NCI-H345 (cell line): Measurements from ENCODE around the gene DLX1.
"Not testable (repeated sequence)": the region's sequence is repeated elsewhere in the genome, so short reads cannot be mapped to it uniquely, and the experiment has no call there.

Experiments used
- DNase-seq: peaks from one replicate; lab custom pipeline; 2025; lab: John Stamatoyannopoulos, UW

The DLX1 gene

DNA sequence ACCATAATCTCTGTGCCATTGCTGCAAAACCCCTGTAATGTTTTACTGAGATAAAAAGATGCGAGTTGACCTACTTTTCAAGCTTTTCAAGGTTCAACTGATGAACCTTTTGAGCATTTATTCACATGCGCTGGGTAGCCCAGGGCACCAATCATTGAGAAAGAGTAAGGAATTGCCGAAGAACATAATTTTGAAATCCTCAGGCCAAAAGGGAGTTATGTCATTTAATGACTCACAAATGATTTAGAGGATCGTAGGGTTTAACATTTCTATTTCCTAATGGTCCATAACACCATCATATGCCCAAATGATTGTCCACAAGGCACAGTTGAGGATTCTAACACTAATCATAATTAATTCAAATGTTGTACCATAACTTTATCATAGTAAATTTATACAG is 20.2 kb upstream of the DLX1 start:
- DNase-seq, result no peak

DNA sequence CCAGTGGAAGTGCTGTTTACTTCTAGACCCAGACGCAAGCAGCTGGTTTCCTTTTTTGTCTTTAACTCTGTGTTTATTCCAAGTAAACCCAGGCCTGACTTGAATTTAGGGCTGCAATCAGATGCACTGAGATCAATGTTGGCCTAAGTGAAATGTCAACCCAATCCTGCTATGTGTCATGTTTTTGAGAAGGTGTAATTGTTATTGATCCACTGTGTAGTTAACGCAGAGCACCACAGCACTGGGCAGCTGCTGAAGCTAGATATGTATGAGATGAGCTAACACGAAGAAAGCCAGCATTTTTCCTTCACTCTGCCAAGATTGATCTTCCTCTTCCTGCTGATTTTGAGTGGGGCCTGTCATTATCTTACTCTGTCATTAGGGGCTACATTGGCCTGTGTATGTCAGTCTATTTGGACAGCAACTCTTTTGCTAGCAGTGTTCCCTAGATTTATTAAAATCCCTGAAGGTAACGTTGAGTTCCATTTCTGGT is 18.9 kb upstream of the DLX1 start:
- peak; percentile 8 for DNase-seq

DNA sequence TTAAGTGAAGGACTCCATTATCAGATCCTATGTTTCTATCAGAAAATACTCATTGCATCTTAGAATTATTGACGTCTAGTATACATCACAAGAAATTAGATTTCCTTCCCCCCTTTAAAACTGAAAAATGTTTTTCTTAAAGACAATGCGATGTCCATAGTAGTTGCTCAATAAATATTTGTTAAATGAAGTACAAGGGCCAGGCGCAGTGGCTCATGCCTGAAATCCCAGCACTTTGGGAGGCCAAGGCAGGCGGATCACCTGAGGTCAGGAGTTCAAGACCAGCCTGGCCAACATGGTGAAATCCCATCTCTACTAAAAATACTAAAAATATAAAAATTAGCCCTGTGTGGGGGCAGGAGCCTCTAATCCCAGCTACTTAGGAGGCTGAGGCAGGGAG is 17.4 kb upstream of the DLX1 start:
- not testable (repeated sequence) for DNase-seq

DNA sequence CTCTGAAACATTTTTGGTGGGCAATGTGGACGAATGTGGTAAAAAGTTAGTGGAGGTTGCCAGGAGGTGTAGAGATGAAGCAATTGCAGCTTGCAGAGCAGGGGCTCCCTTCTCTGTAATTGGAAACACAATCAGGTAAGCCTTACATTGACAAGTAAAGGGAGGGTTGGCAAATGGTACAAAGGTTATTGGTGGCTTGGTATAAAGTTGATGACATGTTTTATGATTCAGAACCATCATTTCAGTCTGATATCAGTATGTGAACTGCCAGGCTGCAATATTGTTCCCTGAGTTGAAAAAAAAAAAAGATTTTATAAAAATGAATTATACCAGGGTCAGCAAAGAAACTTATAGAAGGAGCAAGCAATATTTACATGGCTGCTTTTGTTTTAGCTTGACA is 14.4 kb upstream of the DLX1 start:
- no peak for DNase-seq

DNA sequence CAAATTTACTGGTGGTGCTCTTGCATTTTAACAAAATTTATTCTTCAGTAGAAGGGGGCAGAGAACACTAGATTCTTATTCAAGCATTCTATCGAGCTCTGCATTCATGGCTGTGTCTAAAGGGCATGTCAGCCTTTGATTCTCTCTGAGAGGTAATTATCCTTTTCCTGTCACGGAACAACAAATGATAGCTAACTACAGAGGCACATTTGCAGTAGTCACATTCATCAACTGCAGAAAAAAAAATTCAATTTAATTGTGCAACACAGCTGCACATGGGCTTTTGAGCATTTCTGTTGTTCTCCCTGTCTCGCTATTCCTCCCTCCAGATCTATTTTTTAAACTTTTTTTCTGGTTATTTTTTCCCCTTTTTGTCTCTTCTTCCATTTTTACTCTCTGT is 13.0 kb upstream of the DLX1 start:
- DNase-seq, result peak; percentile 59

DNA sequence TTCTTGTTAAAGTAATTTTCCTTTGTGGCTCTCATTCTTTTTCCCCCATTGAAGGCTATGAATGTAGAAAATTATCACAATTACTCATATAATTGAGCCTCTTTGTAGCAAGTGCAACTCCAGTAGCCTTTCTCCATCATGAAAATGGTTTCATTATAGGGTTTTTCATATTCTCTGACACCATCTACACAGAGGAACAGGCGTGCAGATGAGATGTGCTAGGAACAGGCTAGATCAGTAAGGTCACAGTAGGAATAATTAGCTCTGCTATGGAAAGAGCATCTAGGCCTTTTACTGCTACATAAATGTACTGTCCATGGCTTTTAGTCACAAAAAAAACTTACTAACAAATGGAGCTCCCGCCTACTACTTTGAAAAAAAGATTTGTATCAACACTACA is 12.6 kb upstream of the DLX1 start:
- DNase-seq, result no peak

DNA sequence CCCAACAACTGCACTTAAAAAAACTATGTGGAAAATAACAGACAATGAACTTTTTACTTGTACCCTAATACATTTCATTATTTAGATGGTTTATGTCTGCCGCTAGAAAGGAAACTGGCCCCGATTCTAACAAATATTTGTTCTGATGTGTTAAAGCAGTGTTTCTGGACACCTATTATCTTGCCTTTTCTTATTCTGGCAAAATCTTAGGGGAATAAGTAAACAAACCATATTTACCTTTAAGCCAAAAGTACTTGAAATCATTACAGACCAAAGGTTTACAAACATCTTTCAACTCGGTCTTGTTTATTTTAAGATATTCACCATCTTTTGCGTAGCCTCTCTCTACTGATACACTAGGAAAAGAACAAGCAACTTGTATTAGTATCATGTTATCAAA is 11.8 kb upstream of the DLX1 start:
- no peak for DNase-seq

DNA sequence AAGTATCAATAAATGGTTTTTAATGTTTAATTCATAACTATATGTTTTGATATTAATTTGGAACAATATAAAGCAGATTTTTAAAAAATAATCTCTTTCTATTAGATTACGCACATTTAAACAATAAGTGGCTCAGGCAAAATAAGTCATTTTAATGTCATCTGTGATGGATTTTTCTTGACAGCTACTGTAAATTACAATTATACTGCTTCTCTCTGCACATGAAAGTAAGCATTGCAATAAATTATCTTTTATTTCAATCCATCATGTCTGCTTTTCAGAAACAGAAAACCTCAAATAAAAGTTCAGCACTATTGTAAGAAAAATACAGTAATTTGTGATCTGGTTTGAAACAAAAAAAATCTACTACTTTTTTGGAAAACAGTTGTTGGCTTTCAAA is 11.1 kb upstream of the DLX1 start:
- DNase-seq, result no peak

DNA sequence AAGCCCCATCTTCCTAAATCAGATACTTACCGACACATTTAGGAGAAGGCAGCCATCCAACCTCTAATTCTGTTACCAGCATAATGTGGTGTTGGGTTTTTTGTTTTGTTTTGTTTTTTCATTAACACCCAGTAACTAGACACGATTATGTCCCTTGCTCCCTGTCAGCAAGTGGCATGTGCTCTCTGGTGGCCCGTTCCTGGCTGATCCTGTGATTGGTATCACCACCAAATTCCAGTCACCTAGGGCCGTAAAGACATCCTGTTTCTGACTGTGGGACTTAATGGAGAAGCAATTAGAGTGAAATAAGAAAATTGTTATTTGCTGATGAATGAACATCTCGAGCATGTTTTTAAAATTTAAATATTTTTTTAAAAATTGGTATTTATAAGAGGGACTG is 5.9 kb upstream of the DLX1 start:
- no peak for DNase-seq

DNA sequence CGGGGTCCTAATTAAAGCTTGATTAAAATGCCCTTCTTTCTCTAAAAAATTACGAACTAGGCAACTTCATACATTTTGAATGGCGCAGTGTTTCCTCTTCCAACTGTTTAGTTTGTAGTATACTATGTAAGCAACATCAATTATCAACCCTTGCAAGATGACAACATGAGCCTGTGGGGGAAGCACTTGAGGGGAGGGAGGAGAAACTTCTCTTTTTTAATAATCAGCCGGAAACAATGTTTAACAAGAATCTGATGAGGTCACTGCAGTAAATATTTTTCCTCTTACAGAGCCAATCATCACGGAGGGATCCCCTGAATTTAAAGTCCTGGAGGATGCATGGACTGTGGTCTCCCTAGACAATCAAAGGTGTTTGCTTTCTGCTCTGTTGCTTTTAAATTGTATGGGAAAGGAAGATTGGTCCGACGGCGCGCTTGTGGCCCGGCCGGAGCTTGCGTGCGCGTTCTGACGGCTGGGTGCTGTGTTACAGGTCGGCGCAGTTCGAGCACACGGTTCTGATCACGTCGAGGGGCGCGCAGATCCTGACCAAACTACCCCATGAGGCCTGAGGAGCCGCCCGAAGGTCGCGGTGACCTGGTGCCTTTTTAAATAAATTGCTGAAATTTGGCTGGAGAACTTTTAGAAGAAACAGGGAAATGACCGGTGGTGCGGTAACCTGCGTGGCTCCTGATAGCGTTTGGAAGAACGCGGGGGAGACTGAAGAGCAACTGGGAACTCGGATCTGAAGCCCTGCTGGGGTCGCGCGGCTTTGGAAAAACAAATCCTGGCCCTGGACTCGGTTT is 5.3 kb upstream of the DLX1 start:
- DNase-seq, result no peak

DNA sequence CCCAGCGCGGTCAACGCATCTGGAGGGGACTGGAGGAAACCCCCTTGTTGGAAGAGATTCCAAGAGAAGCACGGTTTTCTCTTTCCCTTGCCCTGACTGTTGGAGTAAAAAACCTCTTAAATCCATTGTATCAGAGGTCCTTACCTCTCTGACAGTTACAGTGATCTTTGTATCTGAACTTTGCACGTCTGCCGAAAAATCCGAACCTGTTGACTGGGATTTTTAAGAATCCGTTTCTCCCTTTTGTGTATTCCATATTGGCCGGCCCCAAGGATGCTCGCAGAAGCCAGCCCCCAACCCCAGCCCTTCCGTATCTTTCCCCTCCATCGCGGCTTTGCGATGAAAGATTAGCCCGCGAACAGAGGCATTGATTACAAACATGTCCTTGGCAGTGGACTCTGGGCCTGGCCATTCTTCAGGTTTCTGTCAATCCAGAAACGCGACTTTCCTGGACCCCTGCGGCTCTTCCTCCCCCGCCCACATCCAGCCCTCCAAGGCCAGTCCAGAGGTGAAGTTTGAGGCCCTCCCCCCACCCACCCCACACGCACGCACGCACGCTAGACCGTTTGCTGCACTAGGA is 4.6 kb upstream of the DLX1 start:
- no peak for DNase-seq

DNA sequence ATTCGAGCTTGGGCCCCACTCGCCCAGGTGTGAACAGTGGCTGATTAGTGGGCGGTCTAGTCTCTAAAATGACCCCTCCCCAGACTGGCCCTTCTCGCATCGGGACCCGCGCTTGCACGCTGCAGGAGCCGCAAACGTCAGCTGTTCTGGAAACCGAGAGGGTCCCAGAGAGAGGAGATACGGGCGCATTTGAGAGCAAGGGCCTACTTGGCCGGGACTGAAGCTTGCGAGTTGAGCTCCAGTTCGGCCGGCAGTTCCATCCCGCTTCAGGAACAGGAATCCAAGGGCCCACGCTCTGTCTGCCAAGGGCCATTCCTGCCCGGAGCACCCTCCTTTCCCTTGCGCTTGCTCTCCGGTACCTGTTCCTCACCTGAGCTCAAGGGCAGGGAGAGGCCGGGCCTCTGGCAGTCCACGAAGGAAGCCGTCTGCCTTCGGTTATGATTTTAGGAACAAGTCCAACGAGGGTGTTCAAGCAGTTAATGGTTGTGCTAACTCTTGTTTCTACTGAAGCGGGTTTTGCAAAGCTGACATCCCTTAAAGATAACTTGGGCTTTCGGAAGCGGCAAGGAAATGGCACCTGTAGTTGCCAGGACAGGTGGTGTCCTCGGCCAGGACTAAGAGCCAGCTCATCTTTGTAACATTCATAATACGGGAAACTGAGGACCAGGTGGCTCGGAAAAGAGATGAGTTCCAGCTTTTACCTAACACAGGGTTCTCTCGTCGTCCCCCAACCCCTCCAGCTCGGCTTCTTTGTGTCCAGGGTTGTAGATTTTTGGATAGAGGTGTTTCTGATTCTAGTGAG is 3.9 kb upstream of the DLX1 start:
- no peak for DNase-seq

DNA sequence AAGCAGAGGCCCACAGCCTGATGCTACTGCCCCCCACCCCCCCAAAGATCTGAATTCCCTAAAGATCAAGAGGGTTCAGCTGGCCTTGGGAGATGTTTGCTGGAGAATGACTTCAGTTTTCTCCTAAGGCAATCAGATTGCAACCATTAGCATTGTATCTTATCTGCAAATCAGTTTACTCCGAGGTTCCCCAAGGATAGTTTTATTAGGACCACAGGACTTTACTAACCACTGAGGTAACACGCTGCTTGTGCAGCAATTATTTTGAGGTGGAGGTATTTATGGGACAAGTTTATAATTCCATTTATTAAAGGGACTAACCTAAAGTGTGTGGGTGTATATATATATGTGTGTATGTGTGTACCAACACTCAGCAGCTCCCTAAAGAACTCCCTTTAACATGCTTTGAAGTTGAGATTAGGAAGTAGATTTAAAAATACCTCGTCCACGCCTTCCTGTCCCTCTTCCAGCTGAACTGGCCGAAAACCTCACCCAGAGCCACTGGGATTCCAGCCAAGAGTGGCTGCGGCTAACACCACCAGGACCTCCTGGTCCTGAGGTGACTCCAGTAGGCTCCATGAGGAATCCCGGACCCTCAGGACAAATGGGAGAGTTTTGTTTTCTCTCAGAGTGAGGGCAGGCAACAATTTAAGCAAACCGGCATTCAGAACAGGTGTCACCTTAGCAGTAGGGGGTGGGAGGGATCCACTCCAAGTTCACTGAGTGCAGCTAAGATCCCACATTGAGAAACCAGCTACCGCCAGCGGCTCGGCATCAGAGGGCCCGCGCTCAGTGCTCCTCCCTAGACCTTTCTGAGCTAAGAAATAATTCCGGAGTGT is 3.0 kb upstream of the DLX1 start:
- DNase-seq, result no peak

DNA sequence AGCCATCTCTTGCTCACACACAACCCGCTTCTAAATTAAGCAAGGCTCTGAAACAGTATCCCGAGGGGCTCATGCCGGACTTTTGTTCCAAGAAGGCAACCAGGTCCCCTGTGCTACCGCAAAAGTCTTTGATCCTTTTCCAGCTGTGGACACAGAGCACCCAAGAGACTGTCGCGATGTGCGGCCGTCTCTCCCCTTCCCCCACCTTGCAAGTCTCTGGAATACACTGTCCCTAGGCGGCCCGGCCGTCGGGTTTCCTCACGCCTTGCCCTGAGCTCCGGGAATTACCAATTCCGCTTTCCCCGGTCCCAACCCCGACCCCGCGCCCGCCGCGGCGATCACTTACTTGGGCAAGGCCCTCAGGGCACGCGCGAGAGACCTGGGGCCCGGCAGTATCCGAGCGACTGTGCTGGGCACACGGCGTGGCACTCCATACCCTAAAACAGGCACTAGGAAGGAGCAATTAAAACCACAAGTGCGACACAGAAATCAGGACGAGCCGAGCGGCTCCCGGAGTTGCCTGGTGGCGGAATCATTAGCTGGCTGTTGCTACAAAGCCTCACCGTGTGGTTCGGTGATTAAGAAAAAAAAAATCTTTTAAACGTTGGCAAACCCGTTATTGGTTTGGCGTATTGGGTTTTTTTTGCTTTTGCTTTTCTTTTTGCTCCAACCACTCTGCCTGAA is 2.2 kb upstream of the DLX1 start:
- no peak for DNase-seq

DNA sequence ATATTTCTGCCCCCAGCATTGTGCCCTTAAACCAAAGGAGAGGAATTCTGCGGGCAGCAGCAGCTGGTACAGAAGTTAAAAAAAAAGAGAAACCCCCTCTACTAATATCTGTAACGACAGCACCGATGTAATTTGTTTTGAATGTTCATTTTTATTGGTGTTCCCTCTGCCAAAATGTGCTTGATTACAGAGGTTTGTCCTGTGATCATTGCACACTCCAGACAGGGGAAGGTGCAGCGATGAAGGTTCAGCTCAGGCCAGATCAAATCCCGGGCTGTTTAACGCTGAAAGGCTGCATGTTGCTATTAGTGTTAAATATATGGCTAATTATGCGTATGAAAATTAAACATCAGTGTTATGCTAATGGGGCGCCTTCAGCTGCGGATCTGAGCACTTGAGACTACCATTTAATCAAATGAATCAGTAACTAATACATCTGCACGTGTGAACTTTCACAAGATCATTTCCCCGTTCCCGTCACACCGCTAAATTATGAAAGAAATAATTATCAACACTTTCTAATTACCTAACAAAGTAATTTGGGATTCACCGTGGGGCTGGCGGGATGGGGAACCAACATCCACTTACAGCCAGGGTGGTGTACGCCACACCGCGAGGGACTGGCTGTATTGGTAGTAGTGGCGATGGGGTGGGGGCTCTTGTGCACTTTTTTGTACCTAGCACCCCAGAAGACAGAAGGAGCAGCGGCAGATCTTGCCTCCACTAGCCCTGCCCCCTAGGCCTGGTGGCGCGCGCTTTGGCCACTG is 1.5 kb upstream of the DLX1 start:
- DNase-seq, result no peak

DNA sequence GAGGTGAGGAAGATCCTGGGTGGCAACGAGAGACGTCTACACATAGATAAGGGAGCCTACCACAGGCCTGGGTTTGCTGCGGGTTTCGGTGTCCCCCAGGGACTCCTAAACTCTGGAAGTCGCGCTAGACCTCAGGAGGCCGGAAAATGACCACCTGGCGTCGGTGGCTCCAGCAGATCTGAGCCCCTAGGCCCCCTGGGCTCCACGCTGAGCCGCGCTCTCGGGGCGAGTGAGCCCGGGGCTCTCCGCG is 987 bp upstream of the DLX1 start:
- no peak for DNase-seq

DNA sequence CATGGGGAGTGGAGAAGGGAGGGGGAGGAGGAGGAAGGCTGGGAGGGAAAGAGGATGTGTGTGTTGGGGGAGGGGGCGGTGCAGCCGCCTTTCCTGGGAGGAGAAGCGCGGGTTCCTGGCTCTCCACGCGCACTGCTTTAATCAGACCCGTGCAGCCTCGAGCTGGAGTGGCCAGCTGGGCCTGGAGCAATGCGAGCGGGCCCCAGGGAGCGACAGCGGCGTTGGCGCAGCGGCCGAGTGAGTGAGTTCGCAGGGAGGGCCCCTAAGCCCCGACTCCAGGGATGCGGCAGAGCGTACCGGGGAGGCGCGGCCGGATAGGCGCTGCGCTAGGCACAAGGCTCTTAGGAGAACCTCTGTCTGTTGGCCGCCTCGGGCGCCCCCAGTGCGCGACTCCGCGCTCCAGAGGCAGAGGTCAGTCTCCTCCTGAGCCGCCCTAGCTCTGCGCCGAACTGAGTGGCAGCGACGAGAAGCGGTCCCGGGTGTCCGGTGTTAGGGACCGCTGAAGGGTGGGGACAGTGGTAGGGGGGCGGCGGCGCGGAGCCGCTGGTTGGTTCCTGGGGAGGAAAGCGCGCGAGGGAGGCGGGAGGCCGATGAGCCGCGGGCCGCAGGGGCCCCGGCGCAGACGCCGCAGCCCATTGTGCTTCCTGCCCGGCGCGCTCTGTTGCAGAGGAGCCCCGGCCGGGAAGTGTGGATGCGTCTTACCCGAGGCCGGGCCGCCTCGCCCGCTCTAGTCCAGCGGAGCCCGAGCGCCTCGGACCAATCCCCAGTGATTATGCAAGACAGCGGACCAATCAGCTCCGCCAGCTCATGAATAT is 455 bp upstream of the DLX1 start:
- DNase-seq, result peak; percentile 96

DNA sequence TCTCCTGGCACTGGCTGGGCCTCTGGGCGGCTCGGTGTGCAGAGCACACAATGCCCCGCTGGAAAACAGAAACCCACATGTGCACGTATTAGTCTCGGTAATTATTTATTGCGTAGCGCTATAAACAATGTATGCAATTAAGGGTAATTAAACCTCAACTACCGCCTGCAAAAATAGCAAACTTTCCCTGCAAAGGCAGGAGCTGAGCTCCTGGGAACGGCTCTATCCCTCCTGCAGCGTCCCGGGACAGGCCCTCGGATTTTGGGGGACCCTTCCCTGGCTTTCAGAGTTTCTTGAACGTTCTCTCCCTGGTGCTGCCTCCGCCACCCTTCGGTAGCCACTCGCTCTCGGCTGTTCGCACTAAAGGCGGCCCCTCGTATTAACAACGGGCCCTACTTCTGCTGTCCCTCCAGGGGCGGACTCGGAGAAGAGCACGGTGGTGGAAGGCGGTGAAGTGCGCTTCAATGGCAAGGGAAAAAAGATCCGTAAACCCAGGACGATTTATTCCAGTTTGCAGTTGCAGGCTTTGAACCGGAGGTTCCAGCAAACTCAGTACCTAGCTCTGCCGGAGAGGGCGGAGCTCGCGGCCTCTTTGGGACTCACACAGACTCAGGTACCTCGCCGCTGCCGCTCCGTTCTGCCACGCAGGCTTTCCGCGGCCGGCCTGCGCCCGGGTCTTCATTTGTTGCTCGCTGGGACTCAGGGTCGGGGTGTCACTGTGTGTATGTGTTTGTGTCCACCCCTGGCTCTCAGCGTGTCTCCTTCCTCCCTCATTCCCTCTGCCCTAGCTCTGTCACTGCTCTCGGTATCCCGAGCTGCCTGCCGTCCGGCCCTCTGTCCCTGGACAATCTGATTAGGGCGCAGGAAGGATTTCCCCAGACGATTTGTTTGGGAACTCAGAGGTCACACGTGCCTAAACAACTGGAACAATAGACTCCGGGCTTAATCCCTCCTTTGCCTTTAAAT is 1.2 kb downstream of the DLX1 start:
- DNase-seq, result no peak

DNA sequence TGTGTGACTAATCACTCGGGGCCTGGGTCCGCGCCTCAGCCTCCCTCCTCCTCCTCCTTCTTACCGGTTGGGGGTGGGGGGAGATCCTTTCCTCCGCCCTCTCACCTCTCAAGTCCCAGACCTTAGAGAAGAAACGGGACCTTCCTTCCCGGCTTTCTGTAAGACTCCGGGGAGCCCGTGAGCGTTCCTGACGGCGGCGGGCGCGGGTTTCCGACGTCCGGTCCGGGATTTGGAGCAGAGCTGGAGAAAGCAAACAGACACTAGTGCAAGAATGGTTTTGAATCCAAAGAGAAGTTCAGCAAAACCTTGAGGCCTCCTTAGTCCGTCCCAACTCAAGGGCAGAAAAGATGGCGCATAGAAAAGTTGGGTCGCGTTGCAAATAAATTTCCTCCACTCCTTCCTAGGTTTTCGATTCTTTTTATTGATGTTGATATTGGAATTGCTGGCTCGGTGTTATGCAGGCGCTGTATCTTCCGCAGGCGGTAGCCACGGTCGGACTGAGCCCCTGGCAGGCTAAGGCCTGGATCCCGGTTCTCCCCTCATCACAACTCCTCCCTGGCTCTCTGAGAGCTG is 2.0 kb downstream of the DLX1 start:
- DNase-seq, result no peak
